IPS-18a (cell line): ENCODE results near the gene AMDHD1.

ENCODE experiments used
- H3K27ac ChIP-seq: one replicate; pipeline ENCODE4 v1.5.1; 2013; ENCODE audit warnings: low read length
- H3K27me3 ChIP-seq: one replicate; pipeline ENCODE4 v1.6.1; 2013; ENCODE audit warnings: mild to moderate bottlenecking, low read length; ENCODE audit not compliant: control insufficient read depth, insufficient read depth
- H3K36me3 ChIP-seq: one replicate; pipeline ENCODE4 v1.6.1; 2013; ENCODE audit warnings: low read depth, low read length; ENCODE audit not compliant: control insufficient read depth
- H3K4me1 ChIP-seq: one replicate; pipeline ENCODE4 v1.6.1; 2013; ENCODE audit warnings: low read depth, low read length; ENCODE audit not compliant: control insufficient read depth
- H3K4me3 ChIP-seq: one replicate; pipeline ENCODE4 v1.5.1; 2013; ENCODE audit warnings: low read length
- H3K9ac ChIP-seq: one replicate; pipeline ENCODE4 v1.6.1; 2013; ENCODE audit warnings: mild to moderate bottlenecking, low read length, moderate library complexity
- H3K9me3 ChIP-seq: one replicate; pipeline ENCODE4 v1.6.1; 2013; ENCODE audit warnings: low read depth, low read length; ENCODE audit not compliant: control insufficient read depth

The AMDHD1 gene, protein sequence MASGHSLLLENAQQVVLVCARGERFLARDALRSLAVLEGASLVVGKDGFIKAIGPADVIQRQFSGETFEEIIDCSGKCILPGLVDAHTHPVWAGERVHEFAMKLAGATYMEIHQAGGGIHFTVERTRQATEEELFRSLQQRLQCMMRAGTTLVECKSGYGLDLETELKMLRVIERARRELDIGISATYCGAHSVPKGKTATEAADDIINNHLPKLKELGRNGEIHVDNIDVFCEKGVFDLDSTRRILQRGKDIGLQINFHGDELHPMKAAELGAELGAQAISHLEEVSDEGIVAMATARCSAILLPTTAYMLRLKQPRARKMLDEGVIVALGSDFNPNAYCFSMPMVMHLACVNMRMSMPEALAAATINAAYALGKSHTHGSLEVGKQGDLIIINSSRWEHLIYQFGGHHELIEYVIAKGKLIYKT

DNA sequence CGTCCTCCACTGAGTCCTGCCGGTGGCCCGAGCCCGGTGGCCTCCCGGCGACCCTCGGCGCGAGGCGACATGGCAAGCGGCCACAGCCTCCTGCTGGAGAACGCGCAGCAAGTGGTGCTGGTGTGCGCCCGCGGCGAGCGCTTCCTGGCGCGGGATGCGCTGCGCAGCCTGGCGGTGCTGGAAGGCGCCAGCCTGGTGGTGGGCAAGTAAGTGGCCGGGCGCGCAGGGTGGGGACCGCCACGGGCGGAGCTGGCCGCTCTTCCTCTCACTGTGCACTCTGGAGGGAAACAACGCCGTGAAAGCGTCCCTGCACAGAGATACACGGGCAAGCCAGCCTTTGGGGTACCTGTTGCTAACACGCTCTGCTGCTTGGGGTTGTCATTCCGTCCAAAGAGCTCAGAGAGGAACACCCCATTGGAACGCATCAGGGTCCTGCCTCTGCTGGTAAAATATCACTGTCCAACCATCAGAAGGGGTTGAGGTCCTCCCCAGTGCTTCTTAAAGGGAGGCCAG, at the start of gene AMDHD1:
Gene AMDHD1 (plus strand): TSS at position 2 of the 513 bp plus-strand sequence. CDS start 68 bp downstream, at position 70.
- peaks cover 18% of the 10 kb centered on the region for H3K27me3 ChIP-seq
- peak within 1 kb of the TSS; percentile 27 for H3K9ac ChIP-seq
- no peaks in the 10 kb centered on the region for H3K9me3 ChIP-seq
- H3K4me3 ChIP-seq = peak within 1 kb of the TSS; percentile 88
- H3K4me1 ChIP-seq = peaks cover 5% of the 10 kb centered on the region
- H3K27ac ChIP-seq = no peak within 1 kb of the TSS
- no peaks in the 10 kb centered on the region for H3K36me3 ChIP-seq

DNA sequence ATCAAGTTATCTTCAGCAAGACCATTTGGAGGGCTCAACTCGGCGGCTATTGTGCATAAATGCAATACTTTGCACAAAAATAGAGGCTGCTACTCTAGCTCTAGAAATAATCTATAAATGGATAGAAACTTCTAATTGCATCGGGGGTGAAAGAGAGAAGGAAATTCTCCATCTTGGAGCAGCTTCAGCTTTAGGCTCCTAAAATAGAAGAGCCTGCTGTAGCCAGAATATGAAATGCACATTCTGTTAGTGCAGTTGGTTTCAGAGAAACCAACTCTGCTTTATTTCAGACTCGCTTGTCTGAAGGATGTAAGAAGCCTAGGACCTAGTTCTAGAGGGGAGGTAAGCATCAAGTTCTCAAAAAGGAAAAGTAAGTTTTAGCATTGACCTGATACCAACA, 46.3 kb upstream of the AMDHD1 start:
- H3K9ac ChIP-seq = no peak overlapping the region
- no peaks in the 10 kb centered on the region for H3K36me3 ChIP-seq
- no peaks in the 10 kb centered on the region for H3K4me1 ChIP-seq
- H3K27me3 ChIP-seq = no peaks in the 10 kb centered on the region
- no peak overlapping the region for H3K27ac ChIP-seq
- H3K9me3 ChIP-seq = no peaks in the 10 kb centered on the region
- H3K4me3 ChIP-seq = no peak overlapping the region

DNA sequence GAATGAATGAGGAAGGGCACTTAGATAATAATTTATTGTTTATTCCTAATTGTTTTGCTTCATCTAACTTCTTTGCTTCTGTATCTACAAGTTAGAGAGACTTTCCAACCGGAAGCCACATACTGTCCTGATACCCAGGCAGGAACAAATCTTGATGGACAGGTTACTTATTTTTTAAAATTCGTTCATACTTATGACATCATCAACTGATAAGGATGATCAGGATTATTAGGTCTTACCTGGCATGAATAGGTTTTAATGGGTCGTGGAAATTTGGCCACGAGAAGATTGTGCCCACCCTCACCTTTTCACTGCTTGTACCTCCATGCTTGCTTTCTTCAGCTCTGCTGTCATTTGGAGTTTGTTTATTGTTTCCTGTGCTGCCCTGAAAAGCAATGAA, 45.0 kb upstream of the AMDHD1 start:
- H3K9me3 ChIP-seq = no peaks in the 10 kb centered on the region
- no peak overlapping the region for H3K9ac ChIP-seq
- H3K27me3 ChIP-seq = no peaks in the 10 kb centered on the region
- H3K36me3 ChIP-seq = no peaks in the 10 kb centered on the region
- H3K4me3 ChIP-seq = no peak overlapping the region
- no peaks in the 10 kb centered on the region for H3K4me1 ChIP-seq
- H3K27ac ChIP-seq = no peak overlapping the region

DNA sequence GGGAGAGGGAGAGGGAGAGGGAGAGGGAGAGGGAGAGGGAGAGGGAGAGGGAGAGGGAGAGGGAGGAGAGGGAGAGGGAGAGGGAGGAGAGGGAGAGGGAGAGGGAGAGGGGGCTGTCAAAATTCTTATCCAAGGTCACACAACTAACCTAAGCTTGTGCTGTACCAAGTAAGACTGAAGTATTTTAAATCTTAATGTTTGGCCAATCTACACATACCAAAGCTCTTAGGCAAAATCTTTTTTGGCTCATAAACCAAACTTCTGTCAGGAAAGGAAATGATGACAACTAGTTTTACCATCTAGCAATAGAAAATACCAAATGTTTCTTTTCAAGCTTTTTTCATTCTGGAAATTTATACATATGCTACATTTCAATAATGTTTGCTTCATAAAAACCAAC, 34.6 kb upstream of the AMDHD1 start:
- no peaks in the 10 kb centered on the region for H3K9me3 ChIP-seq
- no peak overlapping the region for H3K9ac ChIP-seq
- no peak overlapping the region for H3K4me3 ChIP-seq
- H3K27me3 ChIP-seq = no peaks in the 10 kb centered on the region
- H3K4me1 ChIP-seq = no peaks in the 10 kb centered on the region
- H3K27ac ChIP-seq = no peak overlapping the region
- H3K36me3 ChIP-seq = no peaks in the 10 kb centered on the region

DNA sequence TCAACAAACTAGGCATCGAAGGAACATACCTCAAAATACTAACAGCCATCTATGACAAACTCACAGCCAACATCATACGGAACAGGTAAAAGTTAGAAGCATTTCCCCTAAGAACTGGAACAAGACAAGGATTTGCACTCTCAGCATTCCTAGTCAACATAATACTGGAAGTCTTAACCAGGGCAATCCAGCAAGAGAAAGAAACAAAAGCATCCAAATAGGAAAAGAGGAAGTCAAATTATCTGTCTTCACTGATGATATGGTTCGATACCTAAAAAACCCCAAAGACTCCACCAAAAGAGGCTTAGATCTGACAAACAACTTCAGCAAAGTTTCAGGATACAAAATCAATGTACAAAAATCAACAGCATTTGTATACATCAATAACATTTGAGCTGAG, 33.3 kb upstream of the AMDHD1 start:
- Histone ChIP-seq H3K36me3 (no peaks in the 10 kb centered on the region), H3K9ac (no peak overlapping the region), H3K27me3 (no peaks in the 10 kb centered on the region), H3K9me3 (no peaks in the 10 kb centered on the region), H3K4me3 (no peak overlapping the region), H3K4me1 (no peaks in the 10 kb centered on the region), H3K27ac (no peak overlapping the region)

DNA sequence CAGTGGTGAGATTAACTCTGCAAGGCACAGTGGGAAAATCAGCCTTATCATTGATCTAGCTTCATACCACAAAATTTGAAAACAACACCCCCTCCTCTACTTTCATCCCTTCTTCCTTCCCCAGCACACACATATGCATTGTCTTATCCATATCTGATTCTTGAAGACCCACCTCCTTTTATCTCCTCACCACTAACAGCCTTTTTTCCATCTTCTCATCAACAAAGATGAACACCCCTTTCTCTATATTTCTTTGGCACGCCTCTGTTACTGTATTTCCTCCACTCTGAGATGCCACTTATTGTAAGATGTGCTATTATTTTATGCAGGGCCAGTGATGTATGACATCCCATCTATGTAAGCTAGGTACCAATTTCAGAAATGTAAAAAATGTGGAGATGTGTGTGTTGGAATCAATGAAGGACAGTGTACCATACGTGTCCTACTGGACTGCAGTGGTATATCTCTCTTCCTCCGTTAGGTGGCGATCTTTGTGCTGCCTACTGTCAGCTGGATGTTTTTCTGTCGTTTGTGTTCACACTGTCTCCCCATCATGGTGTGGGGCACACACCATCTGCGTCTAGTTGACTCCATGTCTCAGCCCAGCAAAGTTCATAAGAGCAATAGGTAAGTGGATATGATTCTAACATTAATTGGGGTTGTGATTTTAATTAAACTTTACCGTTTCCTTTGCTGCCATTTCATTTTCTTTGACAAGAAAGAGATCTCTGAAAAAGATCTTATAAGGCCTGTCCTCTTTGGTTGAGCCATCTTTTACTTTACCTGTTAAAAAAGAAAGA, 24.7 kb upstream of the AMDHD1 start:
- Histone ChIP-seq H3K27ac (no peak overlapping the region), H3K9ac (no peak overlapping the region), H3K4me3 (no peak overlapping the region), H3K36me3 (no peaks in the 10 kb centered on the region), H3K9me3 (no peaks in the 10 kb centered on the region), H3K27me3 (no peaks in the 10 kb centered on the region), H3K4me1 (no peaks in the 10 kb centered on the region)

DNA sequence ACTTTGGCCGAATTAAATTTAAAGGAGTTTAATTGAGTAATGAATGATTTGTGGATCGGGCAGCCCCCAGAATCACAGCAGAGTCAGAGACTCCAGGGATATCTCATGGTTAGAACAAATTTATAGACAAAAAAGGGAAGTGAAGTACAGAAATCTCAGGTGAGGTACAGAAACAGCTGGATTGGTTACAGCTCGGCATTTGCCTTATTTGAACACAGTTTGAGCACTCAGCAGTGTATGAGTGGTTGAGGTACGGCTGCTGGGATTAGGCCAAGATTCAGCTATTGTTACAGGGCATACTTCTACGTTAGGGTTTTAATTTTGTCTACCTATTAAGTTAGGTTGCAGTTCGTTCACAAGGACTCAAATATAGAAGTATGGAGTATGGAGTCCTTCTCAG, 24.0 kb upstream of the AMDHD1 start:
- H3K36me3 ChIP-seq = no peaks in the 10 kb centered on the region
- no peak overlapping the region for H3K9ac ChIP-seq
- no peaks in the 10 kb centered on the region for H3K4me1 ChIP-seq
- no peak overlapping the region for H3K4me3 ChIP-seq
- H3K27ac ChIP-seq = no peak overlapping the region
- no peaks in the 10 kb centered on the region for H3K9me3 ChIP-seq
- H3K27me3 ChIP-seq = no peaks in the 10 kb centered on the region

DNA sequence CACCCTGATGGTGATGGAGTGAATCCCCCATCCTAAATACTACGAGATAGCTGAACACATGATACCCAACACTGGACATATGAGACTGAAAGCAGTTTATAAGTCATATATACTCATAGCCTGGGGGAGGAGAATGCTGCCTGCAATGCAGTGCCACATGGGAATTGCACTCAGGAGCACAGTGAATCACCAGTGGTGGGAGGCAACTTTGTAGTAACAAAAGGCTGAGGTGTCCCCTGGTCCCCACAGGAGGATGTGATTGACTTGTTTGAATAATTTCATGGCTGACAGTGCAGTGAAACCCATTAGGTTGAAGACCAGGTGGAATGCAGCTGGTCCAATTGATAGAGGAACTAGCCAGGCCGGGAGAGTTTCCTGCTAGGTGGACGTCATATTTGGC, 20.9 kb upstream of the AMDHD1 start:
- Histone ChIP-seq H3K9ac (no peak overlapping the region), H3K9me3 (no peaks in the 10 kb centered on the region), H3K4me3 (no peak overlapping the region), H3K27ac (no peak overlapping the region), H3K36me3 (no peaks in the 10 kb centered on the region), H3K27me3 (no peaks in the 10 kb centered on the region), H3K4me1 (no peaks in the 10 kb centered on the region)

DNA sequence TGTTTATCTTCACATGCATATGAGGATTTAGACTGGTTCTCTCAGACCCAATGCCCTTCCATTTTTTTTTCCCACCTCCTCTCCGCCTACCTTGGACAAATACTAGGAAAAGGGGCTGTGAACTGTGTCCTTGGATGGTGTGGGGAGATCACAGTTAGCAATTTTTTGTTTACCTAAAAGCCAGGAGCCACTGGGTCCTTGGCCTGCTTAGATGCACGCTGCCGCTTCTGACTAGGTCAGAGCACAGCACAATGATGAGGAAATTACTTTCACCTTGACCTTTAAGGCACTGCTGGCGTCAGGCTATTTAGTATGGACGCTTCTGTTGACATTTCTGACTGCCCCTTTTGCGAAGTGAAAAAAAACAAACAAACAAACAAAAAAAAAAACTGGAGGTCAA, 2.6 kb upstream of the AMDHD1 start:
- H3K27me3 ChIP-seq = peaks cover 18% of the 10 kb centered on the region
- H3K9me3 ChIP-seq = no peaks in the 10 kb centered on the region
- H3K4me1 ChIP-seq = peaks cover 5% of the 10 kb centered on the region
- H3K9ac ChIP-seq = no peak overlapping the region
- no peak overlapping the region for H3K4me3 ChIP-seq
- no peak overlapping the region for H3K27ac ChIP-seq
- no peaks in the 10 kb centered on the region for H3K36me3 ChIP-seq

DNA sequence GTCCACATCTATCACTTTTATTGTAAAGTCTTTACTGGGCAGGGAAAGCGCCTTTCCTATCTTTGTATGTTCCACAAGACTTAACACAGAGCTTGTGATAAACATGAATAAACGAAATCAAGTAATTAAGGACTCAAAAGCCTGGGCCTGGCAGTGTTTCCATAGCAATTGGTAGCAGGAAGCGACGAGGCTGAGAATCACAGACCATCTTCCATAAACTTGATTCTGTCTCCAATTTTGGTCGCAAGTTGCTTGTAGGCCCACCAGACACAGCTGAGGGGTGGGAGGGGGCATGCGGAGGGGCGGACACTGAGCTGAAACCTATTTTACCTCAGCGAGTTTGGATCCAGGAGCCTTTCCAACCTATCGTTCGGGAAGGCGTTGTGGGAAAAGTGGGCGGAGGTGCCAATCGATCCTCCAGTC, 1.0 kb upstream of the AMDHD1 start:
- H3K9ac ChIP-seq = peak overlapping the region; percentile 27
- peak overlapping the region; percentile 88 for H3K4me3 ChIP-seq
- H3K27me3 ChIP-seq = peaks cover 18% of the 10 kb centered on the region
- no peaks in the 10 kb centered on the region for H3K9me3 ChIP-seq
- H3K4me1 ChIP-seq = peaks cover 5% of the 10 kb centered on the region
- H3K36me3 ChIP-seq = no peaks in the 10 kb centered on the region
- no peak overlapping the region for H3K27ac ChIP-seq

DNA sequence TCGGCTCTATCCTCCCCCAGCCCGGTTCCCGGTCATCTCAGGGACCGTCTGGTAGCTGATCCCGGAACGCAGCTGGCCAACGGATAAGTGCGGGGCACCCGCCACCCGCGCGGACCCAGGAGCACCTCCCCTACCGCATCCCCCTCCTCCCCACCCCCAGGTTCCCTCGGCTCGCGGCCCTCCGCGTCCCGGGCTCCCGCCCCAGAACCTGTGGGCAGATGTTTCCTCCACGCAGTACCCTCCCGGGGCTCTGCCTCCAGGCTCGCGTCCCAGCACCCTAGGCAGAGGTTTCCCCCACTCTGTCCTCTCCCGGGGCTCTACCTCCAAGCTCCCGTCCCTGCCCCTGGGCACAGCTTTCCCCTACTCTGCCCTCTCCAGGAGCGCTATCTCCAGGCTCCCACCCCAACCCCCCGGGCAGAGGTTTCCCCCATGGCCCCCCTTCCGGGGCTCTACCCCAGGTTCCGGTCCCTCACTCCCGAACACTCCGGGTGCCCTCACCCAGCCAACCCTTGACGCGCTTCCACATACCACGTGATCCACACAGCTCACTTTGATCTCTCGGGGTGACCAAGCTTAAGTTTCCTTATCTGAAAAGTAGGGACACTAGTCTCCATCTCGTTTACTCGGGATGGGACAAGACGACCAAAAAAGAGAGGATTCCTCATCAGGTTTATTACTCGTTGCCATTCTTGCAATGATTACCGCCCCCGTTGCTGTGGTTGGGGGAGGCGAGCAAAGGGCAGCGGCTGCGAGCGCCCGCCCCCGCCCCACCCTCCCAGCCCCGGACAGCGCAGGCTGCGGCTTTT, 404 bp upstream of the AMDHD1 start, which contains the start of gene CCDC38:
Gene CCDC38 (minus strand): TSS at position 91 of the 806 bp plus-strand sequence. CDS start 6,105 bp downstream, outside the sequence.
- Histone ChIP-seq H3K4me3 (peak within 1 kb of the TSS; percentile 88), H3K9ac (peak within 1 kb of the TSS; percentile 27), H3K9me3 (no peaks in the 10 kb centered on the region), H3K27ac (no peak within 1 kb of the TSS), H3K36me3 (no peaks in the 10 kb centered on the region), H3K4me1 (peaks cover 5% of the 10 kb centered on the region), H3K27me3 (peaks cover 18% of the 10 kb centered on the region)
